K562 (cell line): Measurements from ENCODE around the gene KATNAL2. TPM values are rescaled to one million over a fixed set of nuclear protein-coding genes. Genes with fewer than 3 reads are reported as not detected.

Source experiments
- C11orf30 ChIP-seq: fragments of 450-650 bp; IDR thresholded peaks from 2 replicates; pipeline ENCODE4 v1.6.1; 2016; ENCODE audit warnings: low read depth, mild to moderate bottlenecking
- CHD1 ChIP-seq: fragments of 200-600 bp; sonication (generic); IDR thresholded peaks from one replicate; pipeline ENCODE4 v1.6.1; 2012; ENCODE audit warnings: mild to moderate bottlenecking, moderate library complexity, low read length, inconsistent platforms
- CHD2 ChIP-seq: IDR thresholded peaks from 2 replicates; pipeline ENCODE4 v1.6.1; 2011; ENCODE audit warnings: low read depth, low read length
- EGR1 ChIP-seq: fragments of 450-650 bp; conservative IDR thresholded peaks from 2 replicates; pipeline ENCODE4 v1.6.1; 2017; ENCODE audit warnings: mild to moderate bottlenecking
- FOXK2 ChIP-seq, 2 experiments: fragments of 450-650 bp; IDR thresholded peaks in 1 of 2; conservative IDR thresholded peaks in 1 of 2; 2 replicates each; pipeline ENCODE4 v1.6.1; 2016; ENCODE audit warnings: low read depth in 2 of 2, mild to moderate bottlenecking in 1 of 2
- GABPB1 ChIP-seq: sonication (generic); formaldehyde crosslinking; IDR thresholded peaks from 2 replicates; pipeline ENCODE4 v1.8.0; 2022; ENCODE audit warnings: mild to moderate bottlenecking, missing genetic modification reagents
- HIVEP1 ChIP-seq: fragments of 250-450 bp; sonication (Bioruptor Pico); IDR thresholded peaks from 2 replicates; pipeline ENCODE4 v1.4.0; 2020; ENCODE audit warnings: mild to moderate bottlenecking
- LEF1 ChIP-seq: fragments of 450-650 bp; IDR thresholded peaks from 2 replicates; pipeline ENCODE4 v1.6.1; 2016; ENCODE audit warnings: mild to moderate bottlenecking
- PHF20 ChIP-seq: fragments of 450-650 bp; IDR thresholded peaks from 2 replicates; pipeline ENCODE4 v1.6.1; 2018; ENCODE audit not compliant: partially characterized antibody
- PHF8 ChIP-seq: fragments of 200-600 bp; sonication (generic); IDR thresholded peaks from 2 replicates; pipeline ENCODE4 v1.6.1; 2012; ENCODE audit warnings: mixed run types, mild to moderate bottlenecking, inconsistent platforms, low read length, moderate library complexity, borderline replicate concordance
- RAD21 ChIP-seq, 2 experiments: fragments of 250-450 bp in 1 of 2; fragments of 450-650 bp in 1 of 2; sonication (Bioruptor Pico) in 1 of 2; formaldehyde crosslinking in 1 of 2; IDR thresholded peaks in 1 of 2; conservative IDR thresholded peaks in 1 of 2; 2 replicates each; pipeline versions ENCODE4 v1.4.0 to v1.8.0; 2020 to 2022; ENCODE audit warnings: mild to moderate bottlenecking in 2 of 2, moderate library complexity in 1 of 2
- TAF1 ChIP-seq: IDR thresholded peaks from 2 replicates; pipeline ENCODE4 v1.6.1; 2011; ENCODE audit warnings: mild to moderate bottlenecking, low read length, moderate library complexity; ENCODE audit not compliant: insufficient read depth, control insufficient read depth, severe bottlenecking; ENCODE audit errors: extremely low read depth
- ZC3H8 ChIP-seq: fragments of 450-650 bp; IDR thresholded peaks from 2 replicates; pipeline ENCODE4 v1.6.1; 2017
- ZNF347 ChIP-seq: fragments of 450-650 bp; formaldehyde crosslinking; IDR thresholded peaks from 2 replicates; pipeline ENCODE4 v1.4.0; 2020; ENCODE audit warnings: low read depth, mild to moderate bottlenecking, moderate library complexity
- polyA plus RNA-seq, 8 experiments: library from polyadenylated mRNA; depleted of rRNA in 4 of 8; stranded (reverse) in 5 of 8; unstranded in 3 of 8; fragments of >200 nt; fragmentation: Nextera tagmentation in 2 of 8; fragmentation: Illumina TruSeq in 1 of 8; extraction: Ambion mirVana in 2 of 8; extraction: Trizol in 1 of 8; gene quantifications; 2 replicates each; pipeline versions ENCODE4 v1.2.1 to v1.2.3, GENCODE V29; 2011 to 2014; ENCODE audit warnings: inconsistent platforms in 1 of 8, missing spikeins in 1 of 8
- total RNA-seq, 7 experiments: library from RNA; depleted of rRNA in 6 of 7; stranded (reverse); fragments of >200 nt in 6 of 7; fragmentation: Illumina TruSeq in 2 of 7; extraction: Trizol in 2 of 7; gene quantifications; 2 replicates each; pipeline versions ENCODE4 v1.2.1 to v1.2.3, GENCODE V29; 2011 to 2021; ENCODE audit warnings: low replicate concordance in 1 of 7
- TF ChIP-seq, protein P1 (sequence below), 3 experiments: fragments of 200-800 bp in 1 of 3; fragments of 250-450 bp in 1 of 3; fragments of 450-650 bp in 1 of 3; sonication (Bioruptor Pico) in 1 of 3; sonication (Bioruptor generic) in 1 of 3; formaldehyde crosslinking in 1 of 3; IDR thresholded peaks; 2 replicates each; pipeline versions ENCODE4 v1.6.1 to v1.8.0; 2016 to 2022; ENCODE audit warnings: mild to moderate bottlenecking in 2 of 3, missing genetic modification characterization in 2 of 3, missing compliant biosample characterization in 1 of 3, moderate library complexity in 1 of 3
- TF ChIP-seq, protein P2 (sequence below): sonication (generic); formaldehyde crosslinking; IDR thresholded peaks from 2 replicates; pipeline ENCODE4 v1.8.0; 2022; ENCODE audit warnings: missing genetic modification reagents, mild to moderate bottlenecking, borderline replicate concordance
- TF ChIP-seq, protein P3 (sequence below): fragments of 450-650 bp; formaldehyde crosslinking; IDR thresholded peaks from 2 replicates; pipeline ENCODE4 v1.4.0; 2020; ENCODE audit warnings: mild to moderate bottlenecking, moderate library complexity

The KATNAL2 gene
- total and polyA plus RNA-seq, 9 of the 15 experiments (the other 6 are each of a cell fraction or from before 2014, with no cell fraction given): 0.08 to 1.2 (median 0.48) TPM

DNA sequence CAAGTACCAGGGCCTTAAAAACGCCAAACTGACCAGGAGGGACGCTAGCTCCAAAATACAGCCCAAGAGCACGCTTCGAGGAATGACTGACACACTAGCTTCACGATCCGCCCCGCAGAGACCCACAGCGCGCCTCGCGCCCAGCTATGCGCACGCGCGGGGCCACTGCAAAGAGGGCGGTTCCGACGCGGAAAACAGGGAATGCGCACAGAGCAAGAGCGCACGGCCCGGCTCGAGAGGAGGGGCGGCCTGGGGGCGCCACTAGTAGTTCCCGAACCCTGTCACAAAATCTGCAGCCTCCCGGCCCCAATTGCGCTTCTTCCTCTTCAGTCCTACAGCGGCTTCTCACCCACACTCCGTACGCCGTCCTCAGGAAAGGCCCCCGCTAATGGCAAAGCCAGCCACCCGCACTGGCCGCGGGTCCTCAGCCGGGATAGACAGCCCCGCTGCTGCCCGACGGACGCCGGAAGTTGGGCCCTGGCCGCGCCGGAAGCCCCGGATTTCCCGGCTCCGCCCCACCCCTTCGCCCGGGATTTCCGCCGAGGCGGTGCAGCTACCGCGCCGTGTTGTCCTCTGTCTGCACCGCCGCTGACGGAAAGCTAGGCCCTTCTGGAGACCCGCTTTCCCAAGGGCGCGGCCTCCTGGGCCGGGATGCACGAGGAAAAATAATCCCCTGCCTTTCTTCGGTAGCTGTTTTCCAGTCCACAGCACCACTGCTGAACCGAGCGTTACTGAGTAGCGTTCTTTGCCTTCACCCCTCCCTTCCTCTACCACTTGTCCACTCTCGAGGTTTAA is 232.8 kb downstream of the KATNAL2 start, which contains the start of gene HDHD2 (continued):
- TF ChIP-seq, protein P1, sequence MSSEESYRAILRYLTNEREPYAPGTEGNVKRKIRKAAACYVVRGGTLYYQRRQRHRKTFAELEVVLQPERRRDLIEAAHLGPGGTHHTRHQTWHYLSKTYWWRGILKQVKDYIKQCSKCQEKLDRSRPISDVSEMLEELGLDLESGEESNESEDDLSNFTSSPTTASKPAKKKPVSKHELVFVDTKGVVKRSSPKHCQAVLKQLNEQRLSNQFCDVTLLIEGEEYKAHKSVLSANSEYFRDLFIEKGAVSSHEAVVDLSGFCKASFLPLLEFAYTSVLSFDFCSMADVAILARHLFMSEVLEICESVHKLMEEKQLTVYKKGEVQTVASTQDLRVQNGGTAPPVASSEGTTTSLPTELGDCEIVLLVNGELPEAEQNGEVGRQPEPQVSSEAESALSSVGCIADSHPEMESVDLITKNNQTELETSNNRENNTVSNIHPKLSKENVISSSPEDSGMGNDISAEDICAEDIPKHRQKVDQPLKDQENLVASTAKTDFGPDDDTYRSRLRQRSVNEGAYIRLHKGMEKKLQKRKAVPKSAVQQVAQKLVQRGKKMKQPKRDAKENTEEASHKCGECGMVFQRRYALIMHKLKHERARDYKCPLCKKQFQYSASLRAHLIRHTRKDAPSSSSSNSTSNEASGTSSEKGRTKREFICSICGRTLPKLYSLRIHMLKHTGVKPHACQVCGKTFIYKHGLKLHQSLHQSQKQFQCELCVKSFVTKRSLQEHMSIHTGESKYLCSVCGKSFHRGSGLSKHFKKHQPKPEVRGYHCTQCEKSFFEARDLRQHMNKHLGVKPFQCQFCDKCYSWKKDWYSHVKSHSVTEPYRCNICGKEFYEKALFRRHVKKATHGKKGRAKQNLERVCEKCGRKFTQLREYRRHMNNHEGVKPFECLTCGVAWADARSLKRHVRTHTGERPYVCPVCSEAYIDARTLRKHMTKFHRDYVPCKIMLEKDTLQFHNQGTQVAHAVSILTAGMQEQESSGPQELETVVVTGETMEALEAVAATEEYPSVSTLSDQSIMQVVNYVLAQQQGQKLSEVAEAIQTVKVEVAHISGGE (CRISPR knock-in tag; IDR thresholded peaks at IDR 0.05): peak in 2 of 3 experiments; percentile 46 to 89; a peak in 4 of 6 replicates
- TF ChIP-seq HIVEP1 (CRISPR knock-in tag) (0 out of 2 replicates have a peak, but pooled peaks have one; percentile 32), RAD21 (CRISPR knock-in tag; conservative IDR thresholded peaks at IDR 0.05 in 1 of 2, IDR thresholded peaks at IDR 0.05 in 1 of 2) (no peak), TAF1 (peak; percentile 73), ZC3H8 (no peak), CHD2 (no peak), GABPB1 (peak; percentile 84), ZNF347 (CRISPR knock-in tag) (no peak), PHF20 (peak; percentile 77), C11orf30 (peak; percentile 48; the same call in 1 of the 2 replicates), EGR1 (0 out of 2 replicates have a peak, but pooled peaks have one; percentile 4), LEF1 (no peak), CHD1 (peak; percentile 44), PHF8 (peak; percentile 93), FOXK2 (conservative IDR thresholded peaks at IDR 0.05 in 1 of 2, IDR thresholded peaks at IDR 0.05 in 1 of 2; ENCODE audit: low read depth in 2 of 2) (peak in 1 of 2 experiments; percentile 49; a peak in 2 of 4 replicates)
- TF ChIP-seq, protein P2, sequence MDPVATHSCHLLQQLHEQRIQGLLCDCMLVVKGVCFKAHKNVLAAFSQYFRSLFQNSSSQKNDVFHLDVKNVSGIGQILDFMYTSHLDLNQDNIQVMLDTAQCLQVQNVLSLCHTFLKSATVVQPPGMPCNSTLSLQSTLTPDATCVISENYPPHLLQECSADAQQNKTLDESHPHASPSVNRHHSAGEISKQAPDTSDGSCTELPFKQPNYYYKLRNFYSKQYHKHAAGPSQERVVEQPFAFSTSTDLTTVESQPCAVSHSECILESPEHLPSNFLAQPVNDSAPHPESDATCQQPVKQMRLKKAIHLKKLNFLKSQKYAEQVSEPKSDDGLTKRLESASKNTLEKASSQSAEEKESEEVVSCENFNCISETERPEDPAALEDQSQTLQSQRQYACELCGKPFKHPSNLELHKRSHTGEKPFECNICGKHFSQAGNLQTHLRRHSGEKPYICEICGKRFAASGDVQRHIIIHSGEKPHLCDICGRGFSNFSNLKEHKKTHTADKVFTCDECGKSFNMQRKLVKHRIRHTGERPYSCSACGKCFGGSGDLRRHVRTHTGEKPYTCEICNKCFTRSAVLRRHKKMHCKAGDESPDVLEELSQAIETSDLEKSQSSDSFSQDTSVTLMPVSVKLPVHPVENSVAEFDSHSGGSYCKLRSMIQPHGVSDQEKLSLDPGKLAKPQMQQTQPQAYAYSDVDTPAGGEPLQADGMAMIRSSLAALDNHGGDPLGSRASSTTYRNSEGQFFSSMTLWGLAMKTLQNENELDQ: no peak
- TF ChIP-seq, protein P3, sequence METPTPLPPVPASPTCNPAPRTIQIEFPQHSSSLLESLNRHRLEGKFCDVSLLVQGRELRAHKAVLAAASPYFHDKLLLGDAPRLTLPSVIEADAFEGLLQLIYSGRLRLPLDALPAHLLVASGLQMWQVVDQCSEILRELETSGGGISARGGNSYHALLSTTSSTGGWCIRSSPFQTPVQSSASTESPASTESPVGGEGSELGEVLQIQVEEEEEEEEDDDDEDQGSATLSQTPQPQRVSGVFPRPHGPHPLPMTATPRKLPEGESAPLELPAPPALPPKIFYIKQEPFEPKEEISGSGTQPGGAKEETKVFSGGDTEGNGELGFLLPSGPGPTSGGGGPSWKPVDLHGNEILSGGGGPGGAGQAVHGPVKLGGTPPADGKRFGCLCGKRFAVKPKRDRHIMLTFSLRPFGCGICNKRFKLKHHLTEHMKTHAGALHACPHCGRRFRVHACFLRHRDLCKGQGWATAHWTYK (CRISPR knock-in tag): no peak
